Right lobe of liver (tissue), 4 donors: ENCODE data around the gene SLC36A1.

Experiments used
- POLR2A ChIP-seq: fragments of 450-650 bp; IDR thresholded peaks from one replicate; pipeline ENCODE4 v1.6.1; 2017; ENCODE audit warnings: antibody characterized with exemption, mild to moderate bottlenecking
- TF ChIP-seq, protein P1 (sequence below), 4 donors: fragments of 200-600 bp in 3 of 4; fragments of 450-650 bp in 1 of 4; IDR thresholded peaks; one replicate each; pipeline versions ENCODE4 v1.5.1 to v1.8.0; 2016 to 2022; ENCODE audit warnings: antibody characterized with exemption in 4 of 4, mild to moderate bottlenecking in 2 of 4
- donor health status: DM: no; HTN: no; CAD: no.
- donor health status: DM: no; HTN: no; CAD: no.
- donor health status: DM: no; HTN: yes; CAD: no.

DNA sequence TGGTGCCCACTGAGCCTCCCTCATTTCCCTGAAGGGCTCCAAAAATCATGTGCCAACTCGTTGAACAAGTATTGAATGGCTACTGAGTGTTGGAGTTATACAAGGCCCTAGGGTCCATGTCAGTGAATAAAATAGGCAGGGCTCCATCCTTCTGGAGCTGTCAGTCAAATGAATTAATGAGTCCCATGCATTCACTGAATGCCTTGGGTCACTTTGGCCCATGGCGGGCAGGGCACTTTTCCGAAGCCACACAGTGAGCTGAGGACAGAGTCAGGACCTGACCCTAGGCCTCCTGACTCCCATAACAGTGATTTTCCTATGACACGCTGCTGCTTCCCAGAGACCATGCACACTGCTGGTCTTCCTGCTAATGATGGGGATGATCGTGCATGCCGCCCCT is 27.3 kb upstream of the SLC36A1 start:
- TF ChIP-seq, protein P1, sequence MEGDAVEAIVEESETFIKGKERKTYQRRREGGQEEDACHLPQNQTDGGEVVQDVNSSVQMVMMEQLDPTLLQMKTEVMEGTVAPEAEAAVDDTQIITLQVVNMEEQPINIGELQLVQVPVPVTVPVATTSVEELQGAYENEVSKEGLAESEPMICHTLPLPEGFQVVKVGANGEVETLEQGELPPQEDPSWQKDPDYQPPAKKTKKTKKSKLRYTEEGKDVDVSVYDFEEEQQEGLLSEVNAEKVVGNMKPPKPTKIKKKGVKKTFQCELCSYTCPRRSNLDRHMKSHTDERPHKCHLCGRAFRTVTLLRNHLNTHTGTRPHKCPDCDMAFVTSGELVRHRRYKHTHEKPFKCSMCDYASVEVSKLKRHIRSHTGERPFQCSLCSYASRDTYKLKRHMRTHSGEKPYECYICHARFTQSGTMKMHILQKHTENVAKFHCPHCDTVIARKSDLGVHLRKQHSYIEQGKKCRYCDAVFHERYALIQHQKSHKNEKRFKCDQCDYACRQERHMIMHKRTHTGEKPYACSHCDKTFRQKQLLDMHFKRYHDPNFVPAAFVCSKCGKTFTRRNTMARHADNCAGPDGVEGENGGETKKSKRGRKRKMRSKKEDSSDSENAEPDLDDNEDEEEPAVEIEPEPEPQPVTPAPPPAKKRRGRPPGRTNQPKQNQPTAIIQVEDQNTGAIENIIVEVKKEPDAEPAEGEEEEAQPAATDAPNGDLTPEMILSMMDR (IDR thresholded peaks at IDR 0.05): no peak
- no peak for TF ChIP-seq POLR2A
